GM06990 (cell line): Measurements from ENCODE around the gene TEAD1.

Experiments used
- DNase-seq: peaks from one replicate; pipeline ENCODE4 v3.0.0-alpha.2; 2011; ENCODE audit not compliant: insufficient read length; ENCODE audit errors: extremely low read depth
- H3K27me3 ChIP-seq: replicated peaks from 2 replicates; pipeline ENCODE4 v1.6.0; 2011; ENCODE audit warnings: low read length; ENCODE audit not compliant: control insufficient read depth, insufficient read depth
- H3K36me3 ChIP-seq: 2 replicates; pipeline ENCODE4 v1.5.1; 2011; ENCODE audit warnings: low read length; ENCODE audit not compliant: control insufficient read depth, insufficient read depth
- H3K4me3 ChIP-seq: replicated peaks from 2 replicates; pipeline ENCODE4 v1.5.1; 2011; ENCODE audit warnings: low read depth, mild to moderate bottlenecking, control low read depth, low read length
- CTCF ChIP-seq: IDR thresholded peaks from 2 replicates; pipeline ENCODE4 v1.5.1; 2011; ENCODE audit warnings: low read length, control low read depth, mild to moderate bottlenecking, inconsistent platforms; ENCODE audit not compliant: insufficient read depth, poor library complexity, severe bottlenecking

Gene TEAD1

GRCh38 chr11:12673924-12674570 is at the start of gene TEAD1:
Gene TEAD1, plus strand, starts transcription at chr11:12674421.
- H3K27me3 ChIP-seq: peaks cover 1% of the 10 kb centered on the region
- peak; percentile 69 for DNase-seq
- no peak for TF ChIP-seq CTCF
- H3K4me3 ChIP-seq: peak within 1 kb of the TSS; percentile 72
- H3K36me3 ChIP-seq: no peaks in the 10 kb centered on the region

- no peak for DNase-seq
- TF ChIP-seq CTCF: no peak
- Histone ChIP-seq H3K36me3 (no peaks in the 10 kb centered on the region), H3K27me3 (no peaks in the 10 kb centered on the region), H3K4me3 (no peak overlapping the region)
These were observed 49.6 kb upstream of the TEAD1 start for GRCh38 chr11:12624595-12624994.

- no peak for DNase-seq
- Histone ChIP-seq H3K27me3 (no peaks in the 10 kb centered on the region), H3K36me3 (no peaks in the 10 kb centered on the region), H3K4me3 (no peak overlapping the region)
- no peak for TF ChIP-seq CTCF
These were observed 48.7 kb upstream of the TEAD1 start for GRCh38 chr11:12625438-12626071.

- DNase-seq: no peak
- no peaks in the 10 kb centered on the region for H3K36me3 ChIP-seq
- TF ChIP-seq CTCF: no peak
- no peaks in the 10 kb centered on the region; the same call in 1 of the 2 replicates for H3K27me3 ChIP-seq
- H3K4me3 ChIP-seq: no peak overlapping the region
These were observed 47.6 kb upstream of the TEAD1 start for GRCh38 chr11:12626616-12627015.

GRCh38 chr11:12628314-12628713 is 45.9 kb upstream of the TEAD1 start:
- Histone ChIP-seq H3K4me3 (no peak overlapping the region), H3K36me3 (no peaks in the 10 kb centered on the region), H3K27me3 (no peaks in the 10 kb centered on the region; the same call in 1 of the 2 replicates)
- DNase-seq: no peak
- TF ChIP-seq CTCF: no peak
